Esophagus muscularis mucosa (tissue), 3 donors: ENCODE data around the gene ENTPD8.

Experiments used
- POLR2A ChIP-seq: fragments of 450-650 bp; IDR thresholded peaks from one replicate; pipeline ENCODE4 v1.6.1; 2017; ENCODE audit warnings: antibody characterized with exemption, moderate library complexity, mild to moderate bottlenecking, low read depth
- POLR2AphosphoS5 ChIP-seq, 2 donors: sonication (generic); formaldehyde crosslinking; IDR thresholded peaks; one replicate each; pipeline ENCODE4 v1.6.1; 2017; ENCODE audit warnings: antibody characterized with exemption in 2 of 2
- TF ChIP-seq, protein P1 (sequence below), 3 experiments: fragments of 200-600 bp in 2 of 3; fragments of 450-650 bp in 1 of 3; sonication (generic) in 2 of 3; IDR thresholded peaks; one replicate each; pipeline ENCODE4 v1.5.1; 2017 to 2019; ENCODE audit warnings: antibody characterized with exemption in 3 of 3, mild to moderate bottlenecking in 2 of 3, moderate library complexity in 1 of 3

DNA sequence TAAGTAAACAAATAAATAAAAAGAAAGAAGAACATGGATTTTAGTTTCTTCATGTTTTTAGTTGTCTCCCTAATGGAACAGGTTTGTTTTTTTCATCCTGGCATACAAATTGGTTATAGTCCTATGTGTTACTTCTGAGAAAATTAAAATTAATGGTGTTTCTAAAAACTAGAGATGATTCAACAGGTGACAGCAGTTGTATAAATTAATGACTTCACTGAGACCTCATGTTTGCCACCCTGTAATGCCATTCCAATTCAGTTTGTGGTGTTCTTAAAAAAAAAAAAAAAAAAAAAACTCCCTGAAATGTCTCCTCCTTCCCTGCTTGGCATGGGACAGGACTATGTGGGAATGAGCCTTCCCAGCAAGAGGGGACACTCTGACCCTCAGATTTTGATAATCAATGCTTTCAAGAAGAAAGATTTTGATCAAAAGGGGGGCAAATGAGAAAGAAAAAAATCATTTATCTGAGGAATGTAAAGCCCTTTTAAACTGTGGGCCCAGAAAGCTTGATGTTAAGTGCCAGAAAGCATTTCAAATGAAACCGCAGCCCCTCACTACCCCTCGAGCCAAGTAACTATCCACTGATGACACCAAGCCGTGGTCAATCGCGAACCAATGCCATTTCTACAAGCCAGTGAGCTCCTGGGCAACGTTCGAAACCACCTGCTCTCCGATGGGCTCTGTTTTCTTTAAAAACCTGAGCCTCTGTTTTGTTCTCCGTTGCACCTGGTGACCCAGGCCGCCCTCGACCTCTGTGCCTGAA is 19.1 kb downstream of the ENTPD8 start:
- TF ChIP-seq, protein P1, sequence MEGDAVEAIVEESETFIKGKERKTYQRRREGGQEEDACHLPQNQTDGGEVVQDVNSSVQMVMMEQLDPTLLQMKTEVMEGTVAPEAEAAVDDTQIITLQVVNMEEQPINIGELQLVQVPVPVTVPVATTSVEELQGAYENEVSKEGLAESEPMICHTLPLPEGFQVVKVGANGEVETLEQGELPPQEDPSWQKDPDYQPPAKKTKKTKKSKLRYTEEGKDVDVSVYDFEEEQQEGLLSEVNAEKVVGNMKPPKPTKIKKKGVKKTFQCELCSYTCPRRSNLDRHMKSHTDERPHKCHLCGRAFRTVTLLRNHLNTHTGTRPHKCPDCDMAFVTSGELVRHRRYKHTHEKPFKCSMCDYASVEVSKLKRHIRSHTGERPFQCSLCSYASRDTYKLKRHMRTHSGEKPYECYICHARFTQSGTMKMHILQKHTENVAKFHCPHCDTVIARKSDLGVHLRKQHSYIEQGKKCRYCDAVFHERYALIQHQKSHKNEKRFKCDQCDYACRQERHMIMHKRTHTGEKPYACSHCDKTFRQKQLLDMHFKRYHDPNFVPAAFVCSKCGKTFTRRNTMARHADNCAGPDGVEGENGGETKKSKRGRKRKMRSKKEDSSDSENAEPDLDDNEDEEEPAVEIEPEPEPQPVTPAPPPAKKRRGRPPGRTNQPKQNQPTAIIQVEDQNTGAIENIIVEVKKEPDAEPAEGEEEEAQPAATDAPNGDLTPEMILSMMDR (IDR thresholded peaks at IDR 0.05), result no peak
- no peak for TF ChIP-seq POLR2AphosphoS5 (IDR thresholded peaks at IDR 0.05)
- no peak for TF ChIP-seq POLR2A
